Duodenal mucosa (tissue), 2 donors: Measurements from ENCODE around the gene METAP1D.

Source experiments
- H3K27ac ChIP-seq: one replicate; pipeline ENCODE4 v1.7.0; 2013; ENCODE audit warnings: low read depth, low read length
- H3K27me3 ChIP-seq, 2 donors: one replicate each; pipeline ENCODE4 v1.7.0; 2013; ENCODE audit warnings: low read length in 2 of 2, control low read depth in 1 of 2; ENCODE audit not compliant: insufficient read depth in 2 of 2, control insufficient read depth in 1 of 2
- H3K36me3 ChIP-seq, 2 donors: one replicate each; pipeline ENCODE4 v1.7.0; 2013; ENCODE audit warnings: low read length in 2 of 2, control low read depth in 1 of 2; ENCODE audit not compliant: insufficient read depth in 2 of 2, control insufficient read depth in 1 of 2
- H3K4me1 ChIP-seq, 2 donors: one replicate each; pipeline ENCODE4 v1.7.0; 2013; ENCODE audit warnings: low read length in 2 of 2, control low read depth in 1 of 2; ENCODE audit not compliant: insufficient read depth in 2 of 2, control insufficient read depth in 1 of 2
- H3K4me3 ChIP-seq, 2 donors: one replicate each; pipeline ENCODE4 v1.7.0; 2013; ENCODE audit warnings: low read length in 2 of 2, low read depth in 1 of 2
- H3K9ac ChIP-seq, 2 donors: one replicate each; pipeline ENCODE4 v1.7.0; 2013; ENCODE audit warnings: low read length in 2 of 2, low read depth in 1 of 2
- H3K9me3 ChIP-seq, 2 donors: one replicate each; pipeline ENCODE4 v1.7.0; 2013; ENCODE audit warnings: low read length in 2 of 2, control low read depth in 1 of 2; ENCODE audit not compliant: control insufficient read depth in 1 of 2

Gene METAP1D

GRCh38 chr2:171999604-172000469, at the start of gene METAP1D:
Gene METAP1D (plus strand): TSS chr2:171999953. CDS start chr2:171999970, 17 bp downstream.
- peaks cover 5 to 16% of the 10 kb centered on the region in 2 donors for H3K4me1 ChIP-seq
- peak within 1 kb of the TSS; percentile 99 to 100 for H3K4me3 ChIP-seq
- H3K36me3 ChIP-seq: no peaks in the 10 kb centered on the region
- H3K27me3 ChIP-seq: peaks cover 3 to 7% of the 10 kb centered on the region in 2 donors
- no peak within 1 kb of the TSS for H3K27ac ChIP-seq
- H3K9me3 ChIP-seq: no peaks in the 10 kb centered on the region
- peak within 1 kb of the TSS; percentile 61 to 72 for H3K9ac ChIP-seq

GRCh38 chr2:171952276-171952675, 47.5 kb upstream of the METAP1D start:
- Histone ChIP-seq H3K9ac (no peak overlapping the region), H3K36me3 (peaks cover 0 to 8% of the 10 kb centered on the region in 2 donors), H3K27ac (no peak overlapping the region), H3K27me3 (no peaks in the 10 kb centered on the region), H3K4me1 (no peaks in the 10 kb centered on the region), H3K9me3 (no peaks in the 10 kb centered on the region), H3K4me3 (no peak overlapping the region)

- H3K9ac ChIP-seq: no peak overlapping the region
- H3K36me3 ChIP-seq: peaks cover 0 to 8% of the 10 kb centered on the region in 2 donors
- no peak overlapping the region for H3K27ac ChIP-seq
- H3K4me3 ChIP-seq: no peak overlapping the region
- no peaks in the 10 kb centered on the region for H3K4me1 ChIP-seq
- H3K27me3 ChIP-seq: no peaks in the 10 kb centered on the region
- H3K9me3 ChIP-seq: no peaks in the 10 kb centered on the region
Observed at GRCh38 chr2:171952748-171953147, 47.0 kb upstream of the METAP1D start.

GRCh38 chr2:171956135-171956825, 43.5 kb upstream of the METAP1D start:
- Histone ChIP-seq H3K27ac (no peak overlapping the region), H3K4me1 (no peaks in the 10 kb centered on the region), H3K4me3 (no peak overlapping the region)

GRCh38 chr2:171957061-171957460, 42.7 kb upstream of the METAP1D start:
- Histone ChIP-seq H3K27ac (no peak overlapping the region), H3K4me3 (no peak overlapping the region)

More at GRCh38 chr2:171956135-171956825, 43.5 kb upstream of the METAP1D start:
- Histone ChIP-seq H3K9me3 (no peaks in the 10 kb centered on the region), H3K36me3 (peaks cover 0 to 8% of the 10 kb centered on the region in 2 donors), H3K27me3 (no peaks in the 10 kb centered on the region), H3K9ac (no peak overlapping the region)

GRCh38 chr2:171958475-171958874, 41.3 kb upstream of the METAP1D start:
- Histone ChIP-seq H3K4me3 (no peak overlapping the region), H3K27me3 (no peaks in the 10 kb centered on the region), H3K9ac (no peak overlapping the region), H3K4me1 (no peaks in the 10 kb centered on the region), H3K36me3 (peaks cover 0 to 8% of the 10 kb centered on the region in 2 donors), H3K27ac (no peak overlapping the region), H3K9me3 (no peaks in the 10 kb centered on the region)

More at GRCh38 chr2:171957061-171957460, 42.7 kb upstream of the METAP1D start:
- no peak overlapping the region for H3K9ac ChIP-seq
- H3K27me3 ChIP-seq: no peaks in the 10 kb centered on the region
- no peaks in the 10 kb centered on the region for H3K4me1 ChIP-seq
- H3K9me3 ChIP-seq: no peaks in the 10 kb centered on the region
- H3K36me3 ChIP-seq: peaks cover 0 to 8% of the 10 kb centered on the region in 2 donors

GRCh38 chr2:171959998-171960397, 39.8 kb upstream of the METAP1D start:
- H3K36me3 ChIP-seq: peaks cover 0 to 8% of the 10 kb centered on the region in 2 donors
- H3K9me3 ChIP-seq: no peaks in the 10 kb centered on the region
- H3K4me3 ChIP-seq: no peak overlapping the region
- no peak overlapping the region for H3K9ac ChIP-seq
- H3K4me1 ChIP-seq: no peaks in the 10 kb centered on the region
- no peak overlapping the region for H3K27ac ChIP-seq
- H3K27me3 ChIP-seq: no peaks in the 10 kb centered on the region

GRCh38 chr2:171960570-171960969, 39.2 kb upstream of the METAP1D start:
- Histone ChIP-seq H3K27me3 (no peaks in the 10 kb centered on the region), H3K4me3 (no peak overlapping the region), H3K4me1 (no peaks in the 10 kb centered on the region), H3K36me3 (peaks cover 0 to 13% of the 10 kb centered on the region in 2 donors), H3K9me3 (no peaks in the 10 kb centered on the region), H3K27ac (no peak overlapping the region), H3K9ac (no peak overlapping the region)

GRCh38 chr2:171963198-171963597, 36.6 kb upstream of the METAP1D start:
- Histone ChIP-seq H3K27me3 (no peaks in the 10 kb centered on the region), H3K4me1 (no peaks in the 10 kb centered on the region), H3K36me3 (peaks cover 5 to 23% of the 10 kb centered on the region in 2 donors), H3K9me3 (no peaks in the 10 kb centered on the region), H3K27ac (no peak overlapping the region), H3K4me3 (no peak overlapping the region), H3K9ac (no peak overlapping the region)

GRCh38 chr2:171964308-171964707, 35.4 kb upstream of the METAP1D start:
- no peaks in the 10 kb centered on the region for H3K4me1 ChIP-seq
- H3K27ac ChIP-seq: no peak overlapping the region
- no peak overlapping the region for H3K9ac ChIP-seq
- H3K4me3 ChIP-seq: no peak overlapping the region
- no peaks in the 10 kb centered on the region for H3K9me3 ChIP-seq
- peaks cover 5 to 24% of the 10 kb centered on the region in 2 donors for H3K36me3 ChIP-seq
- no peaks in the 10 kb centered on the region for H3K27me3 ChIP-seq
